Natural killer cell (primary cell): ENCODE measurements around the gene SLC35B2. TPM values are rescaled to one million over a fixed set of nuclear protein-coding genes. Genes with fewer than 3 reads are reported as not detected.

Experiments
- ATAC-seq, 3 donors: fragments of 150-1000 bp in 2 of 3; fragments of 200-7000 bp in 1 of 3; cut with Tn5 transposase; 1 replicate in 1 of 3; 2 replicates in 2 of 3; pipeline ENCODE4 v1.10.0; 2021; ENCODE audit warnings: mild to moderate bottlenecking in 2 of 3, moderate library complexity in 2 of 3
- DNase-seq, 2 donors: peaks; one replicate each; pipeline versions ENCODE4 v3.0.0 to v3.0.0-alpha.2; 2013 to 2021; ENCODE audit warnings: mixed read lengths in 1 of 2
- H3K27ac ChIP-seq: one replicate; pipeline ENCODE4 v1.5.1; 2013; ENCODE audit warnings: mild to moderate bottlenecking, low read length
- H3K27me3 ChIP-seq: one replicate; pipeline ENCODE4 v1.6.1; 2013; ENCODE audit warnings: low read length; ENCODE audit not compliant: control insufficient read depth, insufficient read depth
- H3K36me3 ChIP-seq: one replicate; pipeline ENCODE4 v1.6.1; 2013; ENCODE audit warnings: low read length; ENCODE audit not compliant: control insufficient read depth, insufficient read depth
- H3K4me1 ChIP-seq: one replicate; pipeline ENCODE4 v1.6.1; 2013; ENCODE audit warnings: low read length; ENCODE audit not compliant: control insufficient read depth, insufficient read depth
- H3K4me3 ChIP-seq: one replicate; pipeline ENCODE4 v1.5.1; 2013; ENCODE audit warnings: low read length
- H3K9me3 ChIP-seq: one replicate; pipeline ENCODE4 v1.6.1; 2013; ENCODE audit warnings: low read length; ENCODE audit not compliant: control insufficient read depth, insufficient read depth
- H3K27ac Mint-ChIP-seq, 2 donors: one replicate each; pipeline ENCODE4 v1.8.0; 2022; ENCODE audit warnings: mild to moderate bottlenecking in 2 of 2, mixed read lengths in 2 of 2, moderate library complexity in 1 of 2
- H3K27me3 Mint-ChIP-seq, 2 donors: one replicate each; pipeline ENCODE4 v1.8.0; 2022; ENCODE audit warnings: low read depth in 2 of 2, mixed read lengths in 2 of 2
- H3K36me3 Mint-ChIP-seq: one replicate; pipeline ENCODE4 v1.8.0; 2022; ENCODE audit warnings: mixed read lengths
- H3K4me1 Mint-ChIP-seq, 2 donors: one replicate each; pipeline ENCODE4 v1.8.0; 2022; ENCODE audit warnings: mixed read lengths in 2 of 2
- H3K4me3 Mint-ChIP-seq: one replicate; pipeline ENCODE4 v1.8.0; 2022; ENCODE audit warnings: mild to moderate bottlenecking, moderate library complexity, mixed read lengths
- H3K9me3 Mint-ChIP-seq, 2 donors: one replicate each; pipeline ENCODE4 v1.8.0; 2022; ENCODE audit warnings: mixed read lengths in 2 of 2
- WGBS: methylation state at CpG from one replicate; pipeline ENCODE4 v1.1.7; 2013; ENCODE audit warnings: missing lambda C conversion rate; ENCODE audit not compliant: insufficient coverage; 5-methylcytosine and 5-hydroxymethylcytosine counted together
- intact Hi-C: fragments of 100-400 bp; cut with micrococcal nuclease; formaldehyde crosslinking; loops from one replicate; pipeline ENCODE4 v1.14.2; 2022
- total RNA-seq, 4 donors: library from RNA; stranded (reverse); fragments of 120-200 nt in 1 of 4; gene quantifications; one replicate each; pipeline versions ENCODE4 v1.2.3 to v1.2.4, GENCODE V29; 2013 to 2022
- TF ChIP-seq, protein P1 (sequence below): fragments of 200-600 bp; IDR thresholded peaks from one replicate; pipeline ENCODE4 v1.8.0; 2022; ENCODE audit warnings: antibody characterized with exemption

SLC35B2 gene
- total RNA-seq, 3 donors from 2014 or later (not counting 1 experiment from before 2014, with no cell fraction given): 20.9 to 27.7 (median 26.8) TPM

GRCh38 chr6:44304282-44305199, 47.2 kb upstream of the SLC35B2 start:
- H3K4me3 ChIP-seq: no peak overlapping the region
- no peaks in the 10 kb centered on the region for H3K27me3 ChIP-seq
- Mint-ChIP-seq H3K4me3 (no peak overlapping the region), H3K9me3 (no peaks in the 10 kb centered on the region), H3K27ac (no peak overlapping the region), H3K27me3 (no peaks in the 10 kb centered on the region), H3K36me3 (peaks cover 2% of the 10 kb centered on the region), H3K4me1 (no peaks in the 10 kb centered on the region)
- H3K9me3 ChIP-seq: no peaks in the 10 kb centered on the region
- peaks cover 63% of the 10 kb centered on the region for H3K36me3 ChIP-seq
- ATAC-seq (peak; percentile 63 to 94 (median 74)), DNase-seq (peak; percentile 27 to 71)
- 86% methylated on average over 25 of the region's 25 CpGs for WGBS
- intact Hi-C loops: no loop called here
- no peaks in the 10 kb centered on the region for H3K4me1 ChIP-seq
- H3K27ac ChIP-seq: no peak overlapping the region
- TF ChIP-seq, protein P1, sequence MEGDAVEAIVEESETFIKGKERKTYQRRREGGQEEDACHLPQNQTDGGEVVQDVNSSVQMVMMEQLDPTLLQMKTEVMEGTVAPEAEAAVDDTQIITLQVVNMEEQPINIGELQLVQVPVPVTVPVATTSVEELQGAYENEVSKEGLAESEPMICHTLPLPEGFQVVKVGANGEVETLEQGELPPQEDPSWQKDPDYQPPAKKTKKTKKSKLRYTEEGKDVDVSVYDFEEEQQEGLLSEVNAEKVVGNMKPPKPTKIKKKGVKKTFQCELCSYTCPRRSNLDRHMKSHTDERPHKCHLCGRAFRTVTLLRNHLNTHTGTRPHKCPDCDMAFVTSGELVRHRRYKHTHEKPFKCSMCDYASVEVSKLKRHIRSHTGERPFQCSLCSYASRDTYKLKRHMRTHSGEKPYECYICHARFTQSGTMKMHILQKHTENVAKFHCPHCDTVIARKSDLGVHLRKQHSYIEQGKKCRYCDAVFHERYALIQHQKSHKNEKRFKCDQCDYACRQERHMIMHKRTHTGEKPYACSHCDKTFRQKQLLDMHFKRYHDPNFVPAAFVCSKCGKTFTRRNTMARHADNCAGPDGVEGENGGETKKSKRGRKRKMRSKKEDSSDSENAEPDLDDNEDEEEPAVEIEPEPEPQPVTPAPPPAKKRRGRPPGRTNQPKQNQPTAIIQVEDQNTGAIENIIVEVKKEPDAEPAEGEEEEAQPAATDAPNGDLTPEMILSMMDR: peak; percentile 76

DNA sequence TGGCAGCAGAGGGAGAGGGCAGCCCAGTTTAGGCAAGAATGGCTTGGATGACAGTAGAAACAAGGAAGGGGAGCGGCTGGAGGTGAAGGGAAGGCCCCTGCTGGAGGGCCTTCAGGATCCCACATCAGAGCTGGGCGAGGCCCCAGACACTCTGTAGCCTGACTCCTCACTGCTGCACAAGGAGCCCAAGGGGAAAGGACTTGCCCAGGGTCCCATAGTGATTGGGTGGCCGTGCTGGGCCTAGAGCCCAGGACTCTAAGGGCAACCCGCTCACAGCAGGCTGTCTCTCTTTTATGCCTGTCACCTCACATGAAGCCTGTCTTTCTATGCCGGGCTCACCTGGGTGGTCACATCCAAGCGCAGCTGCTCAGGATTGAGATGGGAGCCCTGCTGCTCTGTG, 46.5 kb upstream of the SLC35B2 start:
- TF ChIP-seq, protein P1: no peak
- ATAC-seq (no peak), DNase-seq (no peak)
- Mint-ChIP-seq H3K9me3 (no peaks in the 10 kb centered on the region), H3K27ac (no peak overlapping the region), H3K36me3 (no peaks in the 10 kb centered on the region), H3K4me1 (peaks cover 0 to 6% of the 10 kb centered on the region in 2 donors), H3K4me3 (no peak overlapping the region), H3K27me3 (peaks cover 0 to 3% of the 10 kb centered on the region in 2 donors)
- Histone ChIP-seq H3K27me3 (no peaks in the 10 kb centered on the region), H3K4me3 (no peak overlapping the region), H3K36me3 (peaks cover 58% of the 10 kb centered on the region), H3K9me3 (no peaks in the 10 kb centered on the region), H3K27ac (no peak overlapping the region), H3K4me1 (no peaks in the 10 kb centered on the region)
- intact Hi-C loops: no loop called here
- 96% methylated on average over 6 of the region's 6 CpGs for WGBS

GRCh38 chr6:44302856-44303255, 45.5 kb upstream of the SLC35B2 start:
- DNase-seq (no peak), ATAC-seq (no peak)
- H3K27me3 ChIP-seq: peaks cover 3% of the 10 kb centered on the region
- TF ChIP-seq, protein P1: no peak
- H3K4me3 ChIP-seq: no peak overlapping the region
- no peak overlapping the region for H3K4me3 Mint-ChIP-seq
- H3K4me1 ChIP-seq: peaks cover 2% of the 10 kb centered on the region
- peaks cover 57% of the 10 kb centered on the region for H3K36me3 ChIP-seq
- H3K4me1 Mint-ChIP-seq: peaks cover 0 to 7% of the 10 kb centered on the region in 2 donors
- H3K36me3 Mint-ChIP-seq: no peaks in the 10 kb centered on the region
- no peaks in the 10 kb centered on the region for H3K9me3 ChIP-seq
- no peaks in the 10 kb centered on the region for H3K9me3 Mint-ChIP-seq
- no peak overlapping the region for H3K27ac Mint-ChIP-seq
- intact Hi-C loops: no loop called here
- peaks cover 0 to 5% of the 10 kb centered on the region in 2 donors for H3K27me3 Mint-ChIP-seq
- WGBS: 99% methylated on average over 12 of the region's 12 CpGs
- H3K27ac ChIP-seq: no peak overlapping the region
